NCI-H2081 treated with DMSO at 0.1 percent for 48 hours (cell line): ENCODE data around the gene PTPN4.
"Not testable (repeated sequence)": the region's sequence is repeated elsewhere in the genome, so short reads cannot be mapped to it uniquely, and the experiment has no call there.

Experiments used
- DNase-seq: peaks from one replicate; lab custom pipeline; 2025; lab: John Stamatoyannopoulos, UW

PTPN4 gene

DNA sequence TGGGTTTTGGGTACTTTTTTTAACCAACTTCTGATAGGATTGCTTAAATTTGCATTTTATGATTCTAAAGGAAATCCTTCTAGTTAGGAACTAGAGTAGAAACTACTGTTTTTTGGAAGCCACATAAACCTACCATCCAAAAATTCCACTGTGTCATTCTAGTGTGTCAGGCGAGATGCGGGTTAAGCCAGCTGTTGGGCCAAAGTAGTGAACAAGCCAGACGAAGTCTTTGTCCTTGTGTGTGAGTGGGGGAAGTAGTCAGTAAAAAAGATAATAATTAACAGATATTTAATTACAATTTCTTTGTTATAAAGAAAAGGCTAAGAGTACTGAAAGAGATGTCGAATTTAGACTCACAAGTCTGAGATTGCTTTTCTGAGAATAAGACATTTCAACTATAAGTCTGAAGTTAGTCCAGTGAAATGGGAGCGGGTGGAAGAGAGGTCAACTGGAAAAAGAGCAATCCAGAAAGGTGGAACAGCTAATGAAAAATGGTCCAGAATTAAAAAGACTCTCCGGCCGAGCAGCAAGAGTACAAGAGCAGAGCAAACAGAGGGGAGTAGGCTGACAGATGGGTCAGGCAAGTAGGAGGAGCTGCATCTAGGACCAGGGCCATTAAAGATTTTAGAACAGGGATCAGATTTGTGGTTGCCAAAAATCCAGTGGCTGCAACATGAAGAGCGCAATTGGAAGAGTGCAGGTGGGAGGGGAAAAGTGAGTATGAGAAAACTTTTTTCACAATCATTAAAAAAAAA lies 254.7 kb downstream of the PTPN4 start:
- DNase-seq = no peak

DNA sequence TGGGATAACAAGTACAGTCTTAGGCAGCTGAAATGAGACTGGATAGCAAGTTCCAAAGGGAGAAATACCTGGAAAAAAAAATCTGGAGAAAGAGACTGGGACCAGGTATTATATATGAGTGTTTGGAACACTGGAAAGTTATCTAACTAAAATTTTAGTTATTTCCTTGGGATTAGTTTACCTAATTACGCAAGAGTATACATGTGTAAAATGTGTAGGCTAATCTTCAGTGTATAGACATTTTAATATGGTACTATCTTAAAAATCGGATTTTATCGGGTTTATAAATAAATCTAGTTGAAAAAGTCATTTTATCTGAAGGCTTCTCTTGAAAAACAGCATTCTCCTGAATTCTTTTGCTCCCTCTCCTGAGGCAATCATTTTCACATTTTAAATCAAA lies 257.1 kb downstream of the PTPN4 start:
- DNase-seq = no peak

DNA sequence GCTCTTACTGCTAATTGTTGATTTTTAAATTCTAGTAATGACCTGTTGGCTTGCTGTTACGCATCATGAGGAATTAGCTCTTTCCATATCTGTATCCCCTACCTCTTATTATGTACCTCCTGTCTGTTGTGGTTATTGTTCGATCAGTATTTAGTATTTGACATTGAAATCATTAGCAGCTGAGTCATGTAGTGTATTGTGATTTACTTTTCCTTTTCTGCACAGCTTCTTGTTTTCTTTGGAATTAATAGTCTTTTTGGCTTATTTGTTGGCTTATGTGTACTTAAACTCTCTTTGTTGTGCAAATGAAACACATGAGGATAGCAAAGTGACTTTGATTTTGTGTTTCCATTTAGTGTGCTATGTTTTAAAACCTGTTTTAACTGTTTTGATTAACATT lies 257.5 kb downstream of the PTPN4 start:
- DNase-seq = no peak

DNA sequence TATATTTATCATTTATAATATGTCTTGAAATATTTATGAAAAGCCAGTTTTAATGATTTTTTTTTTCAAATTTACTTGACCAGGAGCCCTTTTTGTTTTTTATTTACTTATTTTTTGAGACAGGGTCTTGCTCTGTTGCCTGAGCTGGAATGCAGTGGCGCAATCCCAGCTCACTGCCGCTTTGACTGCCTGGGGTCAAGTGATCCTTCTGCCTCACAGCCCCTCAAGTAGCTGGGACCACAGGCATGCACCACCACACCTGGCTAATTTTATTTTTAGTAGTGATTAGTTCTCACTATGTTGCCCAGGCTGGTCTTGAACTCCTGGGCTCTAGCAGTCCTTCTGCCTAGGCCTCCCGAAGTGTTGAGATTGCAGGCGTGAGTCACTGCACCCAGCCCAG lies 258.8 kb downstream of the PTPN4 start:
- no peak for DNase-seq

DNA sequence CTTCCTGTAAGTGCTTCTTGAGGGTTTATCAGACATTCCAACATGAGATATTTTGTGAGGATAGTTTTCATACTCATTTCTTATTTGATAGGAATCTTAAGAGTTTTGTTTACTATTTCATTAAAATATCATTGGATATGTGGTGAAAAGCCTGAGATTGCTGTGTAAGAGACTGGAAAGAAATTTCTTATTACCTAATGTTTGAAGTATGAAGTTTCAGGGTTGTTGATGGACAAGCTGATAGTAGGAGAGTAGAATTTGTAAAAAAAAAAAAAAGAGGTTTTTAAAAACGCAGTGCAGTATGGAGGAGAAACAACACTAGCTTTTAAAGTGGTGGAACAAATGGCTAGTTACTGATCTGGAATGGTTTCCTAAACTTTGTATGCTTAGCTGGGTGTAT lies 260.8 kb downstream of the PTPN4 start:
- no peak for DNase-seq

DNA sequence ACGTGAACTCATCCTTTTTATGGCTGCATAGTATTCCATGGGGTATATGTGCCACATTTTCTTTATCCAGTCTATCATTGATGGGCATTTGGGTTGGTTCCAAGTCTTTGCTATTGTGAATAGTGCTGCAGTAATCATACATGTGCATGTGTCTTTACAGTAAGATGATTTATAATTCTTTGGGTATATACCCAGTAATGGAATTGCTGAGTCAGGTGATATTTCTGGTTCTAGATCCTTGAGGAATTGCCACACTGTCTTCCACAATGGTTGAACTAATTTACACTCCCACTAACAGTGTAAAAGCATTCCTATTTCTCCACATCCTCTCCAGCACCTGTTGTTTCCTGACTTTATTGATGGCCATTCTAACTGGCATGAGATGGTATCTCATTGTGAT lies 262.8 kb downstream of the PTPN4 start:
- not testable (repeated sequence) for DNase-seq

DNA sequence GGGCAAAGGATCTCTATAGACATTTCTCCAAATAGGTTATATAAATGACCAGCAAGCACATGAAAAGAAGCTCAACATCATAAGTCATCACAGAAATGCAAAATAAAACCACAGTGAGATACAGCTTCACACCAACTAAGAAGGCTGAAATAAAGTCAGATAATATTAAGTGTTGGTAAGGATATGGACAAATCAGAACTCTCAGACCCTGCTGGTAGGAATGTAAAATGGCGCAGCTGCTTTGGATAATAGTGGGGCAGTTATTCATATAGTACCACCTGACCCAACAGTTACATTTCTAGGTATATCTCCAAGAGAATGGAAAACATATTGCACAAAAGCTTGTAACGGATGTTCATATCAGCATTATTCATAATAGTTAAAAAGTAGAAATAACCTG lies 267.2 kb downstream of the PTPN4 start:
- DNase-seq = no peak

DNA sequence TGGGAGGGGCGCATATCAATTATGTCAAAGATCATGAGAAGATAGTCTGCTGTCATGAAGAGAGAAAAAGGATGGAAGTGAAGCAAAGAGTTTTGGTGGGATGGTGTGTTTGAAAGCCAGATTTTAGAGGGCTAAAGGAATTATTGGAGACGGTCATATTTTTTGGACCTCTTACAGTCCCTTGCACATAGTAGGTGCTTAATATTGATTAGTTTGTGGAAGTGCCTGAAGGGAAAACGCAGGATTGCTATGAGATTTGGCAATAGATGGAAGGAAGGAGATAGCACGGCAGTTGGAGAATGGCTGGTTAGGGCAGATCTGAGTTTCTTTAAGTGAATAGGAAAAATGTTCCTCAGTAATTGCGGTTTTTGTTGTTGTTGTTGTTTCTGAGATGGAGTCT lies 269.1 kb downstream of the PTPN4 start:
- no peak for DNase-seq

DNA sequence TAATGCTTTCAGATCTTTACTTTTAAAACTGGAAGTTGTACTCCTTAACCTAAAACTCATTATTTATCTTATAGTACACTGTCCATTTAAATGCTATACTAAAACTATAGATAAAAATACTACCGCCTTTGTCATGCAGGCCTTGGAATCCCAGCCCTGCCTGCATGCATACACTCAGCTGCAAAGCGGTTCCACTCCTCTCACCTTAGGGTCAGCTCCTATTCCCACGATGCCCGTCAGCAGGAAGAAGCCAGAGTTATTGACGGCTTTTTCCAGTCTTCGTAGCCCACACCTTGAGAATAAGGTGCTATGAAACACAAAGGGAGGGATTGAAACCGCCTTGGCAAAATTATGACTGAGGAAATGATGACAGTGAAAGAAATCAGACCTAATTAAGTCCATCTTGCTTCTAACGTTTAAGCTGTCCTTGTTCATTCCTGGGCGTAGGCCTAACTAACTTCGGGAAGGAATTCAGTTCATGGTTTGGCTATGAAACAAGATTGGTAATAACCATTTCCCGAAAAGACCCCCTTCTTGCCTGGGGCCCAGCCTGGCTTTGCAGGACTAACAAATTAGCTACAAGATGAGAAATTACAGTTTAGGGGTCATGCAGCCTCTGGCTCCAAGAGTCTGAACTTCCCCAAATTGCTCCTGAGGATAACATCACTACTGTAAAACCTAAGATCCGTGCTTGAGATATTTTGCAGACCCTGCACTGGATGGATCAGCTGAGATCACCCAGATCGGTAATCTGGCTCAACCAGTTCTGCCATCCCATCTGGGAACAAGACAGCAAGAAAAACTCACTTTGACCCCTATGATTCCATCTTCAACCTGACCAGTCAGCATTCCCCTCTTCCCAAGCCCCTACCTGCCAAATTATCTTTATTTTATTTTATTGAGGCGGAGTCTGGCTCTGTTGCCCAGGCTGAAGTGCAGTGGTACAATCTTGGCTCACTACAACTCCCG lies 270.2 kb downstream of the PTPN4 start:
- DNase-seq = no peak

DNA sequence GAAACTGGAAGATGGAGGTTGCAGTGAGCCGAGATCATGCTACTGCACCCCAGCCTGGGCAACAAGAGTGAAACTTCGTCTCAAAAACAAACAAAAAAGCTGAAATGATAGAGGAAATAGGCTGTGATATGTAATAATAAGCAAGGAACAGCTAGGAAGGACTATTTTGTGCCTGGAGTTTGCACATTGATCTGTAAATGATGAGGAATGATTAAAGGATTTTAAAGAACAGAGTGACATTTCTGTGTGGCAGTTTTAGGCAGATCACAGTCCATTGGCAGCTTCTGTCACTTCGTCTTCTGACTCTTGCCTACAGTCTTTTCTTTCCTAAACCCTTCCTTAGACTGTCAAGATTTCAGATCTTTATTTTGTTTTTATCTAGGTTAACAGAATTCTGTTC lies 272.6 kb downstream of the PTPN4 start:
- no peak for DNase-seq
